ENCODE data around the gene ALPI.

Gene ALPI

DNA sequence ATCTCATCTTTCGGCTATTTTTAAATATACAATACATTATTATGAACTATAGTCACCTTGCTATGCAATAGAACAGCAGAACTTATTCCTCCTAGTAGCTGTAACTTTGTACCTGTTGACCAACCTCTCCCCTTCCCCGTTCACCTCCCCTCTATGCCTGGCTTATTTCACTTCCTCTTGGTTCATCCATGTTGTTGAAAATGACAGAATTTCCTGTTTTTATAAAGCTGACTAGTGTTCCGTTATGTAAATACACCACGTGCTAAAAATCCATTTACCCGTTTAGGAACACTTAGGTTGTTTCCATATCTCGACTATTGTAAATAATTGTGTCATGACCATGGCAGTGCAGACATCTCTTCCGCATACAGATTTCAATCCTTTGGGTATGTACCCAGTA is 10.3 kb downstream of the ALPI start:
- DNase-seq (ENCODE audit: low spot score), result no peak
- H3K27ac ChIP-seq, result no peak overlapping the region
- TF ChIP-seq, protein P1, sequence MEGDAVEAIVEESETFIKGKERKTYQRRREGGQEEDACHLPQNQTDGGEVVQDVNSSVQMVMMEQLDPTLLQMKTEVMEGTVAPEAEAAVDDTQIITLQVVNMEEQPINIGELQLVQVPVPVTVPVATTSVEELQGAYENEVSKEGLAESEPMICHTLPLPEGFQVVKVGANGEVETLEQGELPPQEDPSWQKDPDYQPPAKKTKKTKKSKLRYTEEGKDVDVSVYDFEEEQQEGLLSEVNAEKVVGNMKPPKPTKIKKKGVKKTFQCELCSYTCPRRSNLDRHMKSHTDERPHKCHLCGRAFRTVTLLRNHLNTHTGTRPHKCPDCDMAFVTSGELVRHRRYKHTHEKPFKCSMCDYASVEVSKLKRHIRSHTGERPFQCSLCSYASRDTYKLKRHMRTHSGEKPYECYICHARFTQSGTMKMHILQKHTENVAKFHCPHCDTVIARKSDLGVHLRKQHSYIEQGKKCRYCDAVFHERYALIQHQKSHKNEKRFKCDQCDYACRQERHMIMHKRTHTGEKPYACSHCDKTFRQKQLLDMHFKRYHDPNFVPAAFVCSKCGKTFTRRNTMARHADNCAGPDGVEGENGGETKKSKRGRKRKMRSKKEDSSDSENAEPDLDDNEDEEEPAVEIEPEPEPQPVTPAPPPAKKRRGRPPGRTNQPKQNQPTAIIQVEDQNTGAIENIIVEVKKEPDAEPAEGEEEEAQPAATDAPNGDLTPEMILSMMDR (conservative IDR thresholded peaks at IDR 0.05; ENCODE audit: low read depth), result no peak
- POLR2A ChIA-PET (ENCODE audit: low non-redundant PET), result no interaction called here
- CTCF ChIA-PET, result no interaction called here

DNA sequence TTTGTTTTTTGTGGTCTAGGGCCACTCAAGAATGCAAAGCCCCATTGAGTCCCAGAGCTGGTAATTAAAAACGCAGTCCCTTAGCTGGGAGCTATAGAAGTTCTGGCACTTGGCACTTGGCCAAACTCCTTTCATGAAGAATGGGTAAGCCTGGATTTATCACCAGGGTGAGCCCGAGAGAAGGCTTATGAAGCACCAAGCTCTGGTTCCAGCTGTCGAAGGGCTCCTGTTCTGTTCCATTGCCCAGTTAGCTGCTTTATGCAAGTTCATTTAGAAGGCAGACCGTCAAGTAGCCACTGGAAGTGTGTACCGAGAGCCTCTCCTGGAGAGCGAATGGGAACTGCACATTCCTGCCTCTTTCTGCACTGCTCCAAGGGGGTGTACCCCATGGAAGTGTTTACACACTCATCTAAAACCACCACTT is 17.5 kb downstream of the ALPI start:
- no peak overlapping the region for H3K27ac ChIP-seq
- TF ChIP-seq, protein P1 (conservative IDR thresholded peaks at IDR 0.05; ENCODE audit: low read depth), result no peak
- POLR2A ChIA-PET (ENCODE audit: low non-redundant PET), result no interaction called here
- CTCF ChIA-PET, result interaction anchor here (0.6 kb wide), 1 partner anchor 13 kb away, joined by 4 read pairs; no protein-coding TSS in a partner anchor
- peak; percentile 27 for DNase-seq (ENCODE audit: low spot score)

DNA sequence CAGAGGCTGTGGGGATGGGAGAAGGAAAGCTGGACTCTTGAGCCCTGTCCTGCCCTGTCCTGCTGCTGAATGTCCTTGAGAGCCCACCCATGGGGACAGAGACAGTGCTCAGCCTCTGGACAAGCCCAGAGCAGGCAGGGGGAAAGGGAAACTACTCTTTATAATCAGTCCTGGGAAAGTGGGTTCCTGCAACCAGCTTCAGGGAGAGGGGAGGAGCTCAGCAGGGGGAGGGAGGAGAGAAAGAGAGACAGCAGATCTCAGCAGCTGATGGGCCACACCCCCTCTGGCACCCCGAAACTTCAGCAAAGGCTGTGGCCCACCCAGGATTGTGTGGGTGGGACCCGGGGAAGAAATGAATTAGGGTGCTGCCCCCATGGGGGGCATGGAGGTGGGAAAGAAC is 20.1 kb downstream of the ALPI start:
- TF ChIP-seq, protein P1 (conservative IDR thresholded peaks at IDR 0.05; ENCODE audit: low read depth), result no peak
- no peak for DNase-seq (ENCODE audit: low spot score)
- ChIA-PET POLR2A (ENCODE audit: low non-redundant PET) (no interaction called here), CTCF (no interaction called here)
- no peak overlapping the region for H3K27ac ChIP-seq

DNA sequence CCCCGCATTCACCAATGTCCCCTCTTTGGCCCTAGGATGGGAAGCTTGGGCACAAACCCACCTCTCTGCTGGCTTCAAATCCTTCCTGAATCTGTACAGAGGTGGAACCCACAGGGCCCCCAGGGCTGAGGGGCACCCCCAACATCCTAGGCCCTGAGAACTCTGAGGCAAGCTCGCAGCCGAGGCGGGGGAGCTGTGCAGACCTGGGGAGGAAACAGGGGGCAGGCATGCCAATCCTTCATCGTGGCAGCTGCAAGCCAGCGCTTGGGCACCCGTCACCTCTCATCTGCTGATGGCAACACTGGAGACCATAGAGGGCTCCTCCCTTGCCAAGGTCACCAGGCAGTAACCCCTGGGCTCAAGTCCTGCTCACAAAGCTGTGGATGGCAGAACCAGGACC is 20.8 kb downstream of the ALPI start:
- ChIA-PET CTCF (interaction anchor here (0.6 kb wide), 1 partner anchor 30 kb away, joined by 4 read pairs; no protein-coding TSS in a partner anchor), POLR2A (ENCODE audit: low non-redundant PET) (no interaction called here)
- no peak overlapping the region for H3K27ac ChIP-seq
- TF ChIP-seq, protein P1 (conservative IDR thresholded peaks at IDR 0.05; ENCODE audit: low read depth), result no peak
- DNase-seq (ENCODE audit: low spot score), result no peak

DNA sequence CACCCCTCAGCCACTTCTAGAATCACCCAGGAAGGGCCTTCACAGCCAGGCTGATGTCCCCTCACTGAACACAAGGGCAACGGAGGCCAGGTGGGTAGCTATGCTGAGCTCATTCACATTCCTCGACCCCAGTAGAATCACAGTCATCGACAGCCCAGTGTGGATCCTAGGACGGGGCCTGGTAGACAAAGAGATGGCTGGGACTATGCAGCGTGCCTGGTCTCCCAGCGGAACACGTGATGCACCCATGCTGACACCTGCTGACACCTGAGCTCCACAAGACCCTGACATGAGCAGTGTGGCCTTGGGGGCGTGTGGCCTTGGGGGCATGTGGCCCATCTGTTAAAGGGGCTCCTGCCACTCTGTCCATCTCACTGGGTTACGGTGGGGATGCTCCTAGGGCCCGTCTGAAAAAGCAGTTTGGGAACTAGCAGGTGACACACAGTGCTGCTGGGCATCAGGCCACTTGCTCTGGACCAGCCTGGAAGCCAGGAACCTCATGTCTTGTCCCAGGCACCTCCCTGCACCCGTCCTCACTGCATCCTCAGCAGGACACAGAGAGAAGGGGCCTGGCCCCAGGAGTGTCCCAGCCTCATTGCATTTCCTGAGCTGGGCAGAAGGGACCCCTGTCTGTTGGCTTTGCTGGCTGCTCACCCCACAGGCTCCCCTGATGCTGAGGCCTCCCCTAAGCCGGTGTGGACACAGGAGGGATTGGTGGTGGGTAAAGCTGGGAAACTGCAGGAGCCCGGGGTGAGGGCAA is 22.0 kb downstream of the ALPI start:
- CTCF ChIA-PET, result no interaction called here
- TF ChIP-seq, protein P1 (conservative IDR thresholded peaks at IDR 0.05; ENCODE audit: low read depth), result no peak
- DNase-seq (ENCODE audit: low spot score), result no peak
- no peak overlapping the region for H3K27ac ChIP-seq
- POLR2A ChIA-PET (ENCODE audit: low non-redundant PET), result interaction anchor here (0.6 kb wide), 1 partner anchor 538 kb away, joined by 4 read pairs; no protein-coding TSS in a partner anchor

DNA sequence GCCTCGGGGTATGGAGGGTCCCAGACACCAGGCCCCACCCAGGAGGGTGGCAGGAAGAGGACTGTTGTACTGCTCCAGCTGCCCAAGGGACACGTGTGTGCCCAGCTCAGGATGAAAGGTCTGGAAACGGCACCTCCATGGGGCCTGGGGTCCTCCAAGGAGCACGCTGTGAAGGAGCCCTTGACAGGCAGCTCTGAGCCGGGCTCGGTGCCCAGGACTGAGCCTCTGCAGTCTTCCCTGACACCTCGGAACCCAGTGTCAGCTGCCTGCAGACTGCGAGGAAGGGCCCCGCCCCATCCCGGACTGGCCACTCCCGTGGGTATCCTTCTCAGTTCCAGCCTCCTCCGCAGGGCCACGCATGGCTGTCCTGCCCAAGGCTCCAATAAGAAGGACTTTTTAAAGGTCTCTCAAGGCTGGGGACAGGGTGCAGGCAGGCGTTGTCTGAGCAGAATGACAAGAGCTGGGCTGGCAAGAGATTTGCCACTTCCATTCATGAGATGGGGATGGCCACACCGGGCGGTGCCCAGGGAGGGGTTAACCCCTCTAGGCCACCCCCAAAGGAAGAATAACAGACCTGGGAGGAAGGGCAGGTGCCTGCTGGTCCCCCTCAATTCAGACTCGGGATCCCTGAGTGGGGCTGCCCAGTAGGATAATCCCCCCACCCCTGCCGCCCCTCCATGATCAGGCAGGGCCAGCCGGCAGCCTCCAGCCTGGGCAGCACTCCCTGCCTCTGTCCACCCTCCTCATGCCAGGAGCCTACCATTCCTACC is 22.8 kb downstream of the ALPI start:
- TF ChIP-seq, protein P1 (conservative IDR thresholded peaks at IDR 0.05; ENCODE audit: low read depth), result no peak
- CTCF ChIA-PET, result no interaction called here
- POLR2A ChIA-PET (ENCODE audit: low non-redundant PET), result no interaction called here
- H3K27ac ChIP-seq, result no peak overlapping the region
- no peak for DNase-seq (ENCODE audit: low spot score)

Data from RWPE1 (cell line).